Upper lobe of right lung (tissue), 1 donor: ENCODE results near the gene UAP1L1. TPM values are rescaled to one million over a fixed set of nuclear protein-coding genes. Genes with fewer than 3 reads are reported as not detected.
A peak's percentile ranks its signal among the peaks of the same experiment; 100 is the strongest.

Source experiments
- ATAC-seq: fragments of 200-7000 bp; cut with Tn5 transposase; one replicate; pipeline ENCODE4 v1.9.1; 2020; ENCODE audit warnings: mild to moderate bottlenecking, moderate library complexity
- DNase-seq: peaks from one replicate; pipeline ENCODE4 v3.0.0-alpha.2; 2020
- H3K27ac ChIP-seq: fragments of 200-600 bp; one replicate; pipeline ENCODE4 v1.8.0; 2022
- H3K27me3 ChIP-seq: fragments of 200-600 bp; one replicate; pipeline ENCODE4 v1.8.0; 2022; ENCODE audit warnings: mild to moderate bottlenecking
- H3K36me3 ChIP-seq: fragments of 200-600 bp; one replicate; pipeline ENCODE4 v1.8.0; 2022
- H3K4me1 ChIP-seq: fragments of 200-600 bp; one replicate; pipeline ENCODE4 v1.8.0; 2022
- H3K4me3 ChIP-seq: fragments of 200-600 bp; one replicate; pipeline ENCODE4 v1.8.0; 2022; ENCODE audit warnings: mild to moderate bottlenecking
- H3K9me3 ChIP-seq: fragments of 200-600 bp; one replicate; pipeline ENCODE4 v1.8.0; 2022
- intact Hi-C: fragments of 100-400 bp; cut with DNase I; formaldehyde crosslinking; loops from one replicate; pipeline ENCODE4 v1.11.0; 2022
- total RNA-seq: library from RNA; stranded (reverse); fragmentation: NEBNext Ultra II Directional; extraction: Animal tissue kit (Norgen Biotek cat#: 25700); gene quantifications from one replicate; pipeline ENCODE4 v1.2.1, GENCODE V29; 2021
- TF ChIP-seq, protein P1 (sequence below): fragments of 200-600 bp; IDR thresholded peaks from one replicate; pipeline ENCODE4 v1.8.0; 2022; ENCODE audit warnings: antibody characterized with exemption
- donor health status: DM: no; HTN: yes; CAD: no; lungs with severe emphysema.

Gene UAP1L1
- total RNA-seq, 1 donor from 2014 or later, result 30.7 TPM

DNA sequence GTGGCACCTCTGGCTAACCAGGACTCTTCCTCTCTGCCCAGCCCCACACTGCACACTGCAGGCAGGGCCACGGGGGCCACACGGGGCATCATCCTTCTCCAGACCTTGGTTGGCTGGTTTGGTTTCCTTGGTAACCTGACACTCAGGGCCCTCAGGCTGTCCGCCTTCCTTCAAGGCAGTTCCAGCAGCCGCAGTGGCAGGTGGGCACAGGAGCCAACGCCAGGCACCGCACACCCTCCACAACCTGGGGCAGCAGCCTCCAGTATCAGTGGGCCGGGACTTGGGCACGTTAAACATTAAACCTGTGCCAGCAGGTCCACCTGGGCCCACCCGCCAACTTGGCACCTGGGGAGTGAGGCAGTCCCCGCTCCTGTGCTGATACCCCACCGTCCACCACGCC lies 33.3 kb upstream of the UAP1L1 start:
- Histone ChIP-seq H3K27ac (peak overlapping the region; percentile 65), H3K36me3 (no peaks in the 10 kb centered on the region), H3K4me3 (peak overlapping the region; percentile 64), H3K27me3 (peaks cover 26% of the 10 kb centered on the region), H3K4me1 (peaks cover 23% of the 10 kb centered on the region), H3K9me3 (no peaks in the 10 kb centered on the region)
- ATAC-seq, result no peak
- intact Hi-C loops, result no loop called here
- DNase-seq, result no peak
- TF ChIP-seq, protein P1, sequence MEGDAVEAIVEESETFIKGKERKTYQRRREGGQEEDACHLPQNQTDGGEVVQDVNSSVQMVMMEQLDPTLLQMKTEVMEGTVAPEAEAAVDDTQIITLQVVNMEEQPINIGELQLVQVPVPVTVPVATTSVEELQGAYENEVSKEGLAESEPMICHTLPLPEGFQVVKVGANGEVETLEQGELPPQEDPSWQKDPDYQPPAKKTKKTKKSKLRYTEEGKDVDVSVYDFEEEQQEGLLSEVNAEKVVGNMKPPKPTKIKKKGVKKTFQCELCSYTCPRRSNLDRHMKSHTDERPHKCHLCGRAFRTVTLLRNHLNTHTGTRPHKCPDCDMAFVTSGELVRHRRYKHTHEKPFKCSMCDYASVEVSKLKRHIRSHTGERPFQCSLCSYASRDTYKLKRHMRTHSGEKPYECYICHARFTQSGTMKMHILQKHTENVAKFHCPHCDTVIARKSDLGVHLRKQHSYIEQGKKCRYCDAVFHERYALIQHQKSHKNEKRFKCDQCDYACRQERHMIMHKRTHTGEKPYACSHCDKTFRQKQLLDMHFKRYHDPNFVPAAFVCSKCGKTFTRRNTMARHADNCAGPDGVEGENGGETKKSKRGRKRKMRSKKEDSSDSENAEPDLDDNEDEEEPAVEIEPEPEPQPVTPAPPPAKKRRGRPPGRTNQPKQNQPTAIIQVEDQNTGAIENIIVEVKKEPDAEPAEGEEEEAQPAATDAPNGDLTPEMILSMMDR, result no peak

DNA sequence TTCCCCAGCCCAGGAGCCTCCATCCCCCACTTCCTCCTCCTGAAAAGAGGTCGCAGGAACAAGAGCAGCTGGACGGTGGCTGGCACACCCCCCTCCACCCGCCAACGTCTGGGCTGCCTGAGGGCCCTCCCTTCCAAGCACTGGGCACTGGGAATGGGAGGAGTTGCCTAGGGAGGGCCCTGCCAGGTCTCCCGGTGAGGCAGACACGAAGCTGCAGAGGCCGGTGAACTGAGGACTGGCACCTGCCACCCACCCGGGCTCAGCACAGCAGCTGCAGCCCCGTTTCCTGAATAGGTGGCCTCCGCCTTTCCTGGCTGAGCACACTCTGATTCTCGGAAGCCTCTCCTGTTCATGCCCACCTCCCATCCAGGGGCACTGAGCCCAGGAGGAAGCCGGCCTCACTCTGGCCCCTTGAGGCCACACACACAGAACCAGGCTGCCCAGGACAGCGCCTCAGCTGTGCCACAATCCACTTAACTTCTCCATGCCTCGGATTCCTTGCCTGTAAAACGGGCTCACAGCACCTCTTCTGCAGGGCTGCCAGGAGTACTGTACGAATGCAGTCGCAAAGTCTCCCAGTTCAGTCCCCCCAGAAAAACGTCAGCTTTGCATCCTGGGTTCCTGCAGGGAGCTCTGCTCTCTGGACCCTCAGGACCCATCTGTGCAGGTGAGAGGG lies 32.7 kb upstream of the UAP1L1 start:
- no peak for DNase-seq

DNA sequence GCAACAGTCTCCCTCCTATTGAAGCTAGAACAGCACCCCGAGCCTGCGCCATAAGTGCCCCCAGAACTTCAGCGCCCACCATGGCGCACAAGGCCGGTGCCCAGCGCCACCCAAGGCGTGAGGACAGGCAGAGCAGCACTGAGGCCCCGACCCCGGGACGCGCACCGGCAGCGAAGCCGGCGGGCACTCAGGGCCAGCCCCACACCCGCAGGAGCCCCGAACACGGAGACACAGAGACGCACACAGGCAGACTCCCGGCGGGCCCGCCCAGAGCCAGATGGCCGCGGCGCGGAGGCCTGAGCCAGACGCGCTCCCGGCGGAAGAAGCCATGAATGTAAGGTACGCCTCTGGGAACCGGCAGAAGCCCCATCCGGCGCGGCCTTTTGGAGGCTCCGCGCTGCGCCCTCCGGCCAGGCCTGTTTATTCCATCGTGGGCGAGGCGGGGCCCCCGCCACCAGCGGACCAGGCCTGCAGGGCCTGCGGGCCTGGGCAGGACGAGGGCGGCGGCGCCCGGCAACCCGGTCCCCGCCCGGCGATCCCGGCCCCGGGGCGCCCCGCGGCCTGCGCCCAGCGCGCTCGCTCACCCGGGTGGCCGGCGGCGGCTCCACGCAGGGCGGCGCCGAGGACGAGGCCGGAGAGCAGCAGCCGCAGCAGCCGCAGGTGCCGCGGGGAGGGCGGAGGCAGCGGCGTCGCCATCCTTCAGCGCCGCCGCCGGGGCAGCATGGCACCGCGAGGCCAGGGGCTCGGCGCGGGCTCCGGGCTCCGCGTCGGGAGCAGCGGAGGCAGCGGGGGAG lies 31.8 kb upstream of the UAP1L1 start:
- TF ChIP-seq, protein P1, result no peak

More for the DNA sequence above, 32.7 kb upstream of the UAP1L1 start:
- Histone ChIP-seq H3K9me3 (no peaks in the 10 kb centered on the region), H3K4me1 (peaks cover 23% of the 10 kb centered on the region), H3K4me3 (peak overlapping the region; percentile 64), H3K36me3 (no peaks in the 10 kb centered on the region), H3K27ac (peak overlapping the region; percentile 66), H3K27me3 (peaks cover 32% of the 10 kb centered on the region)
- intact Hi-C loops, result no loop called here
- TF ChIP-seq, protein P1, result no peak
- peak; percentile 27 for ATAC-seq

DNA sequence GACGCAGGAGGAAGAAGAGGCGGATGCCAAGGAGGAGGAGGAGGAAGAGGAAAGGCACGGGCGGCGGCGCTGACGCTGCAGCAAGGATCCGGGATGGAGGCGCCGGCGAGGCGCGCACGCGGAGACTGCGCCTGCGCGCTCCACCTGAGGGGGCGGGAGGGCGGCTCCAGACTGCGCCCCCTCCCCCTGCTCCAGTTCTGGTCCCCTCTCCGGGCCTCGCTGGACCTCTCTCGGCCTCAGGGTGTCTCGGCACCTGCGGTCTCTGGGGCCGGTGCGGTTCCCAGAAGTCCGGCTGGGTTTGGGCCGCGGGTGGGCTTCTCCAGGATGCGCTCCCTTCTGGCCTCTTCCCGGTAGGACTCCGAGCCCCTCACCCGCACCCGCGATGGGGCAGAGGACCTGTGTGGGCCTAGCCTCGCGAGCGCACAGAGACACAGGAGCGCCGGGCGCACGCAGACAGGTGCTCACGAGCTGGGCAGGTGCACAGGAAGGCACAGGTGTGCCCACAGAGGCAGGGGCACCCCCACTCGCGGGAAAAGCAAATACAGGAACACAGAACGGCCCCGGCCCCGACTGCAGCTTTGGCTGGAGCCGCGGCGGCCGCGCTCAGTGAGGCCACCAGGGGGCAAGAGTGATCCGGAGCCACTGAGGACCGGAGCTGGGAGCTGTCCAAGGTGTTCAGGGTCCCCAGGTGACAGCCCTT lies 31.1 kb upstream of the UAP1L1 start, which contains the start of gene NPDC1:
Gene NPDC1 (minus strand): TSS at position 90 of the 700 bp plus-strand sequence. CDS start 188 bp downstream, outside the sequence.
- intact Hi-C loops, result no loop called here
- Histone ChIP-seq H3K27ac (peak within 1 kb of the TSS; percentile 66), H3K9me3 (no peaks in the 10 kb centered on the region), H3K27me3 (peaks cover 42% of the 10 kb centered on the region), H3K4me3 (peak within 1 kb of the TSS; percentile 64), H3K36me3 (no peaks in the 10 kb centered on the region), H3K4me1 (peaks cover 23% of the 10 kb centered on the region)
- DNase-seq (peak; percentile 89), ATAC-seq (peak; percentile 77)
- TF ChIP-seq, protein P1, result peak; percentile 86

More for the DNA sequence above, 31.8 kb upstream of the UAP1L1 start:
- Histone ChIP-seq H3K4me3 (peak overlapping the region; percentile 64), H3K36me3 (no peaks in the 10 kb centered on the region), H3K27ac (peak overlapping the region; percentile 66), H3K9me3 (no peaks in the 10 kb centered on the region), H3K27me3 (peaks cover 37% of the 10 kb centered on the region), H3K4me1 (peaks cover 23% of the 10 kb centered on the region)
- ATAC-seq, result no peak
- intact Hi-C loops, result no loop called here
- no peak for DNase-seq

DNA sequence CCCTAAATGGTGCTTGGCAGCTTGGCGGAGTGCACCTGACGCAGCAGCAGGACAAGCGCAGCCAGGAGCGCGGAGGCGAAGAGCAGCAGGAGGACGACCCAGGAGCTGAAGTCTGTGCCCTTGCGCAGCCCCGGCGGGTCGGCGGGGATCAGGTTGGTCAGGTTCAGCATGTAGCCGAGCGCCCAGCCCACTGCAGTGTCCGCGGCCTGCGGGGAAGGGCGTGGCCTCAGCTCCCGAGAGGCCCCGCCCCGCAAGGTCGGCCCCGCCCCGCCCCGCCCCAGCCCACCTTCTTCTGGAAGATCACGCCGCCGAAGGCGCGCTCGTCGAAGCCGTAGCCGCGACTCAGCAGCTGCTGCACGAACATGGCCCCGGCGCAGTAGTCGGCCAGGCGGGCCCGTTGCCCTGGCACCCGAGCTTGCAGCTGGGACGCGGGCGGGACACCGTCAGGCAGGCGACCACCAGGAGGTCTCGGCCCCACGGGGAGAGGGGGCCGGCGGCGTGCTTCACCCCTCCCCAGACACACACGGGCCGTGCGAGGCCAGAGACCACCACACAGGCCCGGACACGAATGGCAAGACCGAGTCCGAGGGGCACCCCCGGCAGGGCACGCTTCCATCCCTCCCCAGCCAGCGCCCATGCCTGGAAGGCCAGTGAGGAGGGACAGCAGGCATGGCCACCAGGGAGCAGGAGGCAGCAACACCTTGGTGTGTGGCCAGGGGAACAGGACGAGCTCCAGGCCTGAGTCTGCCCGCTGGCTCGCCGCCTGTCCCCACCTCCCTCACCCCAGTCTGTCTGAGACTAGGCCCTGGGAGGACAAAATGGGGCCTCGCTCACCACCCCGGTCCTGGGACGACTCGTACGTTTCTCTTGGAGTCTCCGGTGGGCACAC lies 28.4 kb upstream of the UAP1L1 start:
- intact Hi-C loops, result no loop called here
- Histone ChIP-seq H3K4me1 (peaks cover 31% of the 10 kb centered on the region), H3K27me3 (peaks cover 68% of the 10 kb centered on the region), H3K27ac (no peak overlapping the region), H3K9me3 (no peaks in the 10 kb centered on the region), H3K4me3 (no peak overlapping the region), H3K36me3 (no peaks in the 10 kb centered on the region)
- ATAC-seq, result no peak
- TF ChIP-seq, protein P1, result no peak
- no peak for DNase-seq
